Testis (tissue), 2 donors: Measurements from ENCODE around the gene HORMAD2.

Source experiments
- POLR2A ChIP-seq: fragments of 450-650 bp; IDR thresholded peaks from one replicate; pipeline ENCODE4 v1.6.1; 2017; ENCODE audit warnings: antibody characterized with exemption, mild to moderate bottlenecking, moderate library complexity
- TF ChIP-seq, protein P1 (sequence below), 3 experiments: fragments of 450-650 bp in 2 of 3; fragments of 200-600 bp in 1 of 3; sonication (generic) in 1 of 3; IDR thresholded peaks; one replicate each; pipeline ENCODE4 v1.5.1; 2016 to 2019; ENCODE audit warnings: antibody characterized with exemption in 3 of 3, mild to moderate bottlenecking in 2 of 3, moderate library complexity in 1 of 3

DNA sequence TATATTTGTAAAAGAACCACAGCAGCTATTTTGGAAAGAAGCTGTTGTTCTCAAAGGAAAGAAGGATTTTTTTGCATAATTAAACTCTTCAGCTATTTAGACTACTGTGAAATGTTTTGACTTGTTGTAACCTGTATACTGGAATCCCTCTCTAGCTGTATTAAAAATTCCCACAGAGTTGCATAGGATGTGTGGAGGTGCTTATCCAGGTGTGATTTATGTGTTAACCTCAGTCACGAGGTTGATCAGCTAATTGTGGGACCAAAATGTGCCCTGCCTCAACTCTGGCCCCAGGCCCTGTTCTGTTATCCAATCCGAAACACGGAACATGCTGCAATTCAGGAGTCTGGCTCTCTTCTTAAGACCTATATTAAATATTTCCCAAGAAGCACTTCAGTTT is 96.2 kb downstream of the HORMAD2 start:
- TF ChIP-seq, protein P1, sequence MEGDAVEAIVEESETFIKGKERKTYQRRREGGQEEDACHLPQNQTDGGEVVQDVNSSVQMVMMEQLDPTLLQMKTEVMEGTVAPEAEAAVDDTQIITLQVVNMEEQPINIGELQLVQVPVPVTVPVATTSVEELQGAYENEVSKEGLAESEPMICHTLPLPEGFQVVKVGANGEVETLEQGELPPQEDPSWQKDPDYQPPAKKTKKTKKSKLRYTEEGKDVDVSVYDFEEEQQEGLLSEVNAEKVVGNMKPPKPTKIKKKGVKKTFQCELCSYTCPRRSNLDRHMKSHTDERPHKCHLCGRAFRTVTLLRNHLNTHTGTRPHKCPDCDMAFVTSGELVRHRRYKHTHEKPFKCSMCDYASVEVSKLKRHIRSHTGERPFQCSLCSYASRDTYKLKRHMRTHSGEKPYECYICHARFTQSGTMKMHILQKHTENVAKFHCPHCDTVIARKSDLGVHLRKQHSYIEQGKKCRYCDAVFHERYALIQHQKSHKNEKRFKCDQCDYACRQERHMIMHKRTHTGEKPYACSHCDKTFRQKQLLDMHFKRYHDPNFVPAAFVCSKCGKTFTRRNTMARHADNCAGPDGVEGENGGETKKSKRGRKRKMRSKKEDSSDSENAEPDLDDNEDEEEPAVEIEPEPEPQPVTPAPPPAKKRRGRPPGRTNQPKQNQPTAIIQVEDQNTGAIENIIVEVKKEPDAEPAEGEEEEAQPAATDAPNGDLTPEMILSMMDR (IDR thresholded peaks at IDR 0.05): no peak
- TF ChIP-seq POLR2A: no peak
